Measurements from ENCODE around the gene SPATA12. TPM values are rescaled to one million over a fixed set of nuclear protein-coding genes. Genes with fewer than 3 reads are reported as not detected.
"Not testable (repeated sequence)": the region's sequence is repeated elsewhere in the genome, so short reads cannot be mapped to it uniquely, and the experiment has no call there.

Gene SPATA12
- total RNA-seq, 4 donors from 2014 or later, result not detected

GRCh38 chr3:57082481-57082880, 22.0 kb downstream of the SPATA12 start:
- Histone ChIP-seq H3K4me1 (peaks cover 0 to 21% (median 3%) of the 10 kb centered on the region in 4 donors), H3K27me3 (peaks cover 0 to 7% of the 10 kb centered on the region in 2 donors), H3K9me3 (no peaks in the 10 kb centered on the region), H3K27ac (no peak overlapping the region), H3K36me3 (no peaks in the 10 kb centered on the region), H3K4me3 (no peak overlapping the region)
- WGBS, 2 donors, result 84% methylated on average over 6 of the region's 6 CpGs
- TF ChIP-seq EP300 (IDR thresholded peaks at IDR 0.05), result no peak
- TF ChIP-seq POLR2A (IDR thresholded peaks at IDR 0.05), result no peak
- TF ChIP-seq, protein P1, sequence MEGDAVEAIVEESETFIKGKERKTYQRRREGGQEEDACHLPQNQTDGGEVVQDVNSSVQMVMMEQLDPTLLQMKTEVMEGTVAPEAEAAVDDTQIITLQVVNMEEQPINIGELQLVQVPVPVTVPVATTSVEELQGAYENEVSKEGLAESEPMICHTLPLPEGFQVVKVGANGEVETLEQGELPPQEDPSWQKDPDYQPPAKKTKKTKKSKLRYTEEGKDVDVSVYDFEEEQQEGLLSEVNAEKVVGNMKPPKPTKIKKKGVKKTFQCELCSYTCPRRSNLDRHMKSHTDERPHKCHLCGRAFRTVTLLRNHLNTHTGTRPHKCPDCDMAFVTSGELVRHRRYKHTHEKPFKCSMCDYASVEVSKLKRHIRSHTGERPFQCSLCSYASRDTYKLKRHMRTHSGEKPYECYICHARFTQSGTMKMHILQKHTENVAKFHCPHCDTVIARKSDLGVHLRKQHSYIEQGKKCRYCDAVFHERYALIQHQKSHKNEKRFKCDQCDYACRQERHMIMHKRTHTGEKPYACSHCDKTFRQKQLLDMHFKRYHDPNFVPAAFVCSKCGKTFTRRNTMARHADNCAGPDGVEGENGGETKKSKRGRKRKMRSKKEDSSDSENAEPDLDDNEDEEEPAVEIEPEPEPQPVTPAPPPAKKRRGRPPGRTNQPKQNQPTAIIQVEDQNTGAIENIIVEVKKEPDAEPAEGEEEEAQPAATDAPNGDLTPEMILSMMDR (IDR thresholded peaks at IDR 0.05), result no peak
- DNase-seq (ENCODE audit: low spot score in 2 of 2), result no peak

GRCh38 chr3:57083266-57083995, 23.0 kb downstream of the SPATA12 start:
- 93 to 95% methylated on average over 16 of the region's 16 CpGs for WGBS, 2 donors
- not testable (repeated sequence) for H3K27me3 ChIP-seq

DNA sequence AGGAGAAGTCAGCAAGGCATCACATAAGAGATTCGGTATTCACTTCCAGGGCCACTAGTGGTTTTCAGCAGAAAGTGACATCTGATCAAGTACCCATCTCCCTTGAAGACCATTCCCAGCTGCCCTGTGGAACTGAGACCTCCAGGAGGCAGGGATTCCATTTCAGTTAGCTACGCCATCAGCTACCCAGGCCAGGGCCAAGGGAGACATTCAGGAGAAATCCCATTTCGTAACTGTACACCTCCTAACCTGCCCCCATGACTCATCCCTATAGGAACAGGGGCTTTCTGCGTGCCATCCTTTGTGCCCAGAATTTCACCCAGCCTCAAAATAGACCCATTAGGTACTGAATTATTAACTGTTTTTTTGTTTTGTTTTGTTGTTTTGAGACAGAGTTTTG, 24.7 kb downstream of the SPATA12 start:
- Histone ChIP-seq H3K27ac (no peak overlapping the region), H3K27me3 (no peaks in the 10 kb centered on the region), H3K36me3 (no peaks in the 10 kb centered on the region), H3K4me1 (no peaks in the 10 kb centered on the region), H3K9me3 (no peaks in the 10 kb centered on the region), H3K4me3 (no peak overlapping the region)
- DNase-seq (ENCODE audit: low spot score in 2 of 2), result no peak
- WGBS, 2 donors, result 91 to 99% methylated on average over 4 of the region's 4 CpGs
- TF ChIP-seq, protein P1 (IDR thresholded peaks at IDR 0.05), result no peak
- TF ChIP-seq EP300 (IDR thresholded peaks at IDR 0.05) (no peak), POLR2A (IDR thresholded peaks at IDR 0.05) (no peak)

More at GRCh38 chr3:57083266-57083995, 23.0 kb downstream of the SPATA12 start:
- H3K4me3 ChIP-seq; H3K36me3 ChIP-seq; DNase-seq (ENCODE audit: low spot score in 2 of 2); H3K27ac ChIP-seq; H3K9me3 ChIP-seq: not testable (repeated sequence)
- peaks cover 0 to 11% (median 0%) of the 10 kb centered on the region in 4 donors for H3K4me1 ChIP-seq

DNA sequence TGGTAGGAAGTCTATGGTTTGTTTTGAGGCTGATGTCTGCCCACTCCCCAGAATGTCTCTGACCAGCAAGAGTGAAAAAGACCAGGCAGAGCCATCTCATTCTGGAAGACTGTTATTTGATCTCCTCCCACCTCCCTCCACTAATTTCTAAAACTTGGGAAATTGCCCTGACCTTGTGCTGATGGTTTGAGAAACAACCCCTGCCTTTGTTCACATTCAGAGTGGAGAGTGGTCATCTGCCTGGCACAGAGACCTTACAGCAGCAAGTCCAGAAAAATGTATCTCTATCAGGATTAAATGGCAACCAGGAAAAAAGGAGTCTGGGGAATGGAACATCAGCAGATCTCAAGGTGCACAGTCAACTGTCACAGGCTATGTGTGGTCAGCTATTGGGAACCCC, 25.7 kb downstream of the SPATA12 start:
- Histone ChIP-seq H3K27ac (no peak overlapping the region), H3K36me3 (no peaks in the 10 kb centered on the region), H3K27me3 (no peaks in the 10 kb centered on the region), H3K9me3 (no peaks in the 10 kb centered on the region), H3K4me3 (no peak overlapping the region), H3K4me1 (peaks cover 0 to 3% (median 0%) of the 10 kb centered on the region in 4 donors)
- DNase-seq (ENCODE audit: low spot score in 2 of 2), result no peak
- TF ChIP-seq EP300 (IDR thresholded peaks at IDR 0.05) (no peak), POLR2A (IDR thresholded peaks at IDR 0.05) (no peak)
- TF ChIP-seq, protein P1 (IDR thresholded peaks at IDR 0.05), result no peak

DNA sequence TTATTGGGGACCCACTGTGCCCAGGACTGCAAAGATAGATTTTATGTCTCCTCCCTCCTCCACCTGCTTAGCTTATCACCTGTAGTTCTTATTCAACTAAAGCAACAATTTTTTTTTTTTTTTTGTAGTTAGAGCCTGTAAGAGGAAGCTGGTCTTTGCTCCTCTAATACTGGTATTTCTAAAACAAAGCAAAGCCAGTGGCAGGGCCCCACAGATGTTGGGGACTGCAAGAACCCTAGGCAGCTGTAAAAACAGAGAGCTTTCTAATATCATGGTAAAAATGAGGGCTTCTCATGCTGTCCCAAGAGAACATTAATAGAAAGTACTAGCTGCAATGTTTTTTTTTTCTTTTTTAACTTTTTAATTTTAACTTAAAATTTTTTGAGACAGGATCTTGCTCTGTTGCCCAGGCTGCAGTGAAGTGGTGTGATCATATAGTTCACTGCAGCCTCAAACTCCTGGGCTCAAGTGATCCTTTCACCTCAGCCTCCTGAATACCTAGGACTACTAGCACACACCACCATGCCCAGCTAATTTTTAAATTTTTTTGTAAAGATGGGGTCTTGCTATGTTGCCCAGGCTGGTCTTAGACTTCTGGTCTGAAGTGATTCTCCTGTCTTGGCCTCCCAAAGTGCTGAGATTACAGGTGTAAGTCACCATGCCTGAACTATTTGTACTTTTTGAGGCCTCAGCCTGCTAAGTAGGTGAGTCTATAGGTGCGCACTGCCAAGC, 27.1 kb downstream of the SPATA12 start:
- H3K4me1 ChIP-seq, result peaks cover 0 to 9% (median 0%) of the 10 kb centered on the region in 4 donors
- no peak for DNase-seq (ENCODE audit: low spot score in 2 of 2)
- no peak overlapping the region for H3K4me3 ChIP-seq
- no peak overlapping the region for H3K27ac ChIP-seq
- 96 to 100% methylated on average over 1 of the region's 1 CpG for WGBS, 2 donors
- H3K9me3 ChIP-seq, result no peaks in the 10 kb centered on the region
- TF ChIP-seq, protein P1 (IDR thresholded peaks at IDR 0.05), result no peak
- no peak for TF ChIP-seq POLR2A (IDR thresholded peaks at IDR 0.05)
- no peak for TF ChIP-seq EP300 (IDR thresholded peaks at IDR 0.05)
- H3K27me3 ChIP-seq, result no peaks in the 10 kb centered on the region
- no peaks in the 10 kb centered on the region for H3K36me3 ChIP-seq

All from tibial nerve (tissue), 4 donors.